ENCODE results near the gene ACACB.
A peak's percentile ranks its signal among the peaks of the same experiment; 100 is the strongest.

ACACB gene

GRCh38 chr12:109093022-109093918, 23.1 kb upstream of the ACACB start, which contains the start of gene ALKBH2:
TSS of gene ALKBH2 (minus strand) at chr12:109093472. CDS start at chr12:109092786, 686 bp downstream.
- H3K27me3 ChIP-seq (ENCODE audit: control insufficient read depth in 1 of 2, insufficient read depth in 2 of 2, low read length in 2 of 2) = no peaks in the 10 kb centered on the region
- H3K36me3 ChIP-seq (ENCODE audit: control insufficient read depth in 2 of 2, insufficient read depth in 2 of 2, low read length in 2 of 2) = peaks cover 5 to 11% of the 10 kb centered on the region in 2 donors
- peak within 1 kb of the TSS; percentile 88 to 99 for H3K4me3 ChIP-seq (ENCODE audit: low read length in 2 of 2)
- H3K9me3 ChIP-seq (ENCODE audit: control insufficient read depth in 2 of 2, low read length in 2 of 2) = no peaks in the 10 kb centered on the region
- peak within 1 kb of the TSS; percentile 67 for H3K27ac ChIP-seq (ENCODE audit: low read length)
- H3K9ac ChIP-seq (ENCODE audit: low read length in 2 of 2) = peak within 1 kb of the TSS; percentile 86 to 88
- peaks cover 31% of the 10 kb centered on the region for H3K4me1 ChIP-seq (ENCODE audit: control insufficient read depth, insufficient read depth, low read length)

- Histone ChIP-seq H3K4me3 (ENCODE audit: low read length in 2 of 2) (no peak overlapping the region), H3K36me3 (ENCODE audit: control insufficient read depth in 2 of 2, insufficient read depth in 2 of 2, low read length in 2 of 2) (peaks cover 4 to 6% of the 10 kb centered on the region in 2 donors), H3K9ac (ENCODE audit: low read length in 2 of 2) (no peak overlapping the region), H3K9me3 (ENCODE audit: control insufficient read depth in 2 of 2, low read length in 2 of 2) (no peaks in the 10 kb centered on the region), H3K4me1 (ENCODE audit: control insufficient read depth, insufficient read depth, low read length) (peaks cover 24% of the 10 kb centered on the region), H3K27ac (ENCODE audit: low read length) (no peak overlapping the region), H3K27me3 (ENCODE audit: control insufficient read depth in 1 of 2, insufficient read depth in 2 of 2, low read length in 2 of 2) (no peaks in the 10 kb centered on the region)
These were observed 19.3 kb upstream of the ACACB start for GRCh38 chr12:109097140-109097434.

GRCh38 chr12:109097435-109098182, 18.8 kb upstream of the ACACB start, which contains the start of gene UNG:
TSS of gene UNG (plus strand) at chr12:109097597. CDS start at chr12:109097680, 83 bp downstream.
- Histone ChIP-seq H3K9me3 (ENCODE audit: control insufficient read depth in 2 of 2, low read length in 2 of 2) (no peaks in the 10 kb centered on the region), H3K36me3 (ENCODE audit: control insufficient read depth in 2 of 2, insufficient read depth in 2 of 2, low read length in 2 of 2) (peaks cover 6 to 11% of the 10 kb centered on the region in 2 donors), H3K27me3 (ENCODE audit: control insufficient read depth in 1 of 2, insufficient read depth in 2 of 2, low read length in 2 of 2) (no peaks in the 10 kb centered on the region), H3K4me1 (ENCODE audit: control insufficient read depth, insufficient read depth, low read length) (peaks cover 19% of the 10 kb centered on the region), H3K9ac (ENCODE audit: low read length in 2 of 2) (peak within 1 kb of the TSS; percentile 90), H3K4me3 (ENCODE audit: low read length in 2 of 2) (peak within 1 kb of the TSS; percentile 85 to 96), H3K27ac (ENCODE audit: low read length) (peak within 1 kb of the TSS; percentile 75)

GRCh38 chr12:109098183-109098604, 18.2 kb upstream of the ACACB start:
- no peaks in the 10 kb centered on the region for H3K9me3 ChIP-seq (ENCODE audit: control insufficient read depth in 2 of 2, low read length in 2 of 2)
- peaks cover 7 to 13% of the 10 kb centered on the region in 2 donors for H3K36me3 ChIP-seq (ENCODE audit: control insufficient read depth in 2 of 2, insufficient read depth in 2 of 2, low read length in 2 of 2)
- peak overlapping the region; percentile 75 for H3K27ac ChIP-seq (ENCODE audit: low read length)
- no peaks in the 10 kb centered on the region for H3K27me3 ChIP-seq (ENCODE audit: control insufficient read depth in 1 of 2, insufficient read depth in 2 of 2, low read length in 2 of 2)
- peaks cover 13% of the 10 kb centered on the region for H3K4me1 ChIP-seq (ENCODE audit: control insufficient read depth, insufficient read depth, low read length)
- H3K4me3 ChIP-seq (ENCODE audit: low read length in 2 of 2) = peak overlapping the region; percentile 85 to 96
- H3K9ac ChIP-seq (ENCODE audit: low read length in 2 of 2) = peak overlapping the region; percentile 90

- peak overlapping the region; percentile 75 for H3K27ac ChIP-seq (ENCODE audit: low read length)
- H3K27me3 ChIP-seq (ENCODE audit: control insufficient read depth in 1 of 2, insufficient read depth in 2 of 2, low read length in 2 of 2) = no peaks in the 10 kb centered on the region
- peak overlapping the region; percentile 90 for H3K9ac ChIP-seq (ENCODE audit: low read length in 2 of 2)
- H3K4me1 ChIP-seq (ENCODE audit: control insufficient read depth, insufficient read depth, low read length) = peaks cover 9% of the 10 kb centered on the region
- H3K9me3 ChIP-seq (ENCODE audit: control insufficient read depth in 2 of 2, low read length in 2 of 2) = no peaks in the 10 kb centered on the region
- H3K4me3 ChIP-seq (ENCODE audit: low read length in 2 of 2) = peak overlapping the region; percentile 85 to 96
- peaks cover 11 to 16% of the 10 kb centered on the region in 2 donors for H3K36me3 ChIP-seq (ENCODE audit: control insufficient read depth in 2 of 2, insufficient read depth in 2 of 2, low read length in 2 of 2)
These were observed 17.7 kb upstream of the ACACB start for GRCh38 chr12:109098651-109099050.

- Histone ChIP-seq H3K4me3 (ENCODE audit: low read length in 2 of 2) (peak overlapping the region; percentile 85 to 96), H3K27ac (ENCODE audit: low read length) (peak overlapping the region; percentile 75), H3K9me3 (ENCODE audit: control insufficient read depth in 2 of 2, low read length in 2 of 2) (no peaks in the 10 kb centered on the region), H3K36me3 (ENCODE audit: control insufficient read depth in 2 of 2, insufficient read depth in 2 of 2, low read length in 2 of 2) (peaks cover 17 to 20% of the 10 kb centered on the region in 2 donors), H3K9ac (ENCODE audit: low read length in 2 of 2) (peak overlapping the region in 1 of 2 donors; percentile 90), H3K27me3 (ENCODE audit: control insufficient read depth in 1 of 2, insufficient read depth in 2 of 2, low read length in 2 of 2) (no peaks in the 10 kb centered on the region), H3K4me1 (ENCODE audit: control insufficient read depth, insufficient read depth, low read length) (peaks cover 7% of the 10 kb centered on the region)
These were observed 16.9 kb upstream of the ACACB start for GRCh38 chr12:109099431-109100020.

GRCh38 chr12:109100741-109101140, 15.6 kb upstream of the ACACB start:
- peaks cover 27 to 31% of the 10 kb centered on the region in 2 donors for H3K36me3 ChIP-seq (ENCODE audit: control insufficient read depth in 2 of 2, insufficient read depth in 2 of 2, low read length in 2 of 2)
- peaks cover 7% of the 10 kb centered on the region for H3K4me1 ChIP-seq (ENCODE audit: control insufficient read depth, insufficient read depth, low read length)
- H3K9ac ChIP-seq (ENCODE audit: low read length in 2 of 2) = no peak overlapping the region
- H3K9me3 ChIP-seq (ENCODE audit: control insufficient read depth in 2 of 2, low read length in 2 of 2) = no peaks in the 10 kb centered on the region
- H3K27ac ChIP-seq (ENCODE audit: low read length) = no peak overlapping the region
- no peaks in the 10 kb centered on the region for H3K27me3 ChIP-seq (ENCODE audit: control insufficient read depth in 1 of 2, insufficient read depth in 2 of 2, low read length in 2 of 2)
- H3K4me3 ChIP-seq (ENCODE audit: low read length in 2 of 2) = no peak overlapping the region

GRCh38 chr12:109102491-109102890, 13.9 kb upstream of the ACACB start:
- H3K27ac ChIP-seq (ENCODE audit: low read length) = no peak overlapping the region
- no peaks in the 10 kb centered on the region for H3K27me3 ChIP-seq (ENCODE audit: control insufficient read depth in 1 of 2, insufficient read depth in 2 of 2, low read length in 2 of 2)
- H3K9me3 ChIP-seq (ENCODE audit: control insufficient read depth in 2 of 2, low read length in 2 of 2) = no peaks in the 10 kb centered on the region
- H3K4me3 ChIP-seq (ENCODE audit: low read length in 2 of 2) = no peak overlapping the region
- H3K4me1 ChIP-seq (ENCODE audit: control insufficient read depth, insufficient read depth, low read length) = peaks cover 2% of the 10 kb centered on the region
- peaks cover 36 to 41% of the 10 kb centered on the region in 2 donors for H3K36me3 ChIP-seq (ENCODE audit: control insufficient read depth in 2 of 2, insufficient read depth in 2 of 2, low read length in 2 of 2)
- H3K9ac ChIP-seq (ENCODE audit: low read length in 2 of 2) = no peak overlapping the region

GRCh38 chr12:109105176-109105575, 11.2 kb upstream of the ACACB start:
- peaks cover 5% of the 10 kb centered on the region for H3K4me1 ChIP-seq (ENCODE audit: control insufficient read depth, insufficient read depth, low read length)
- no peak overlapping the region for H3K27ac ChIP-seq (ENCODE audit: low read length)
- H3K36me3 ChIP-seq (ENCODE audit: control insufficient read depth in 2 of 2, insufficient read depth in 2 of 2, low read length in 2 of 2) = peaks cover 41 to 53% of the 10 kb centered on the region in 2 donors
- no peak overlapping the region for H3K9ac ChIP-seq (ENCODE audit: low read length in 2 of 2)
- no peaks in the 10 kb centered on the region for H3K27me3 ChIP-seq (ENCODE audit: control insufficient read depth in 1 of 2, insufficient read depth in 2 of 2, low read length in 2 of 2)
- no peak overlapping the region for H3K4me3 ChIP-seq (ENCODE audit: low read length in 2 of 2)
- H3K9me3 ChIP-seq (ENCODE audit: control insufficient read depth in 2 of 2, low read length in 2 of 2) = no peaks in the 10 kb centered on the region

- peak overlapping the region in 1 of 2 donors; percentile 74 for H3K9ac ChIP-seq (ENCODE audit: low read length in 2 of 2)
- peaks cover 25 to 31% of the 10 kb centered on the region in 2 donors for H3K36me3 ChIP-seq (ENCODE audit: control insufficient read depth in 2 of 2, insufficient read depth in 2 of 2, low read length in 2 of 2)
- peak overlapping the region; percentile 96 for H3K27ac ChIP-seq (ENCODE audit: low read length)
- H3K9me3 ChIP-seq (ENCODE audit: control insufficient read depth in 2 of 2, low read length in 2 of 2) = no peaks in the 10 kb centered on the region
- H3K27me3 ChIP-seq (ENCODE audit: control insufficient read depth in 1 of 2, insufficient read depth in 2 of 2, low read length in 2 of 2) = no peaks in the 10 kb centered on the region
- no peak overlapping the region for H3K4me3 ChIP-seq (ENCODE audit: low read length in 2 of 2)
- peaks cover 38% of the 10 kb centered on the region for H3K4me1 ChIP-seq (ENCODE audit: control insufficient read depth, insufficient read depth, low read length)
These were observed 6.5 kb upstream of the ACACB start for GRCh38 chr12:109109746-109110350.
